Trophoblast cell (in vitro differentiated cells and primary cell): ENCODE results near the gene SIK2.

Experiments
- DNase-seq, 2 donors: peaks; one replicate each; pipeline ENCODE4 v3.0.0-alpha.2; 2016
- H2AFZ ChIP-seq: 2 replicates; pipeline ENCODE4 v1.6.1; 2013; ENCODE audit warnings: low read length, moderate library complexity, mild to moderate bottlenecking; ENCODE audit not compliant: insufficient read depth, poor library complexity
- H2AK5ac ChIP-seq: 2 replicates; pipeline ENCODE4 v1.6.1; 2013; ENCODE audit warnings: mild to moderate bottlenecking, low read length
- H2BK120ac ChIP-seq: 2 replicates; pipeline ENCODE4 v1.6.1; 2013; ENCODE audit warnings: low read length, mild to moderate bottlenecking, moderate library complexity; ENCODE audit not compliant: insufficient read depth, poor library complexity
- H2BK12ac ChIP-seq: 2 replicates; pipeline ENCODE4 v1.6.1; 2013; ENCODE audit warnings: mild to moderate bottlenecking, low read length, moderate library complexity
- H2BK5ac ChIP-seq: 2 replicates; pipeline ENCODE4 v1.6.1; 2013; ENCODE audit warnings: low read length, low read depth, moderate library complexity, mild to moderate bottlenecking; ENCODE audit not compliant: poor library complexity
- H3K14ac ChIP-seq: 2 replicates; pipeline ENCODE4 v1.6.1; 2013; ENCODE audit warnings: mild to moderate bottlenecking, low read length
- H3K18ac ChIP-seq: 2 replicates; pipeline ENCODE4 v1.6.1; 2013; ENCODE audit warnings: mild to moderate bottlenecking, low read length
- H3K23ac ChIP-seq: 2 replicates; pipeline ENCODE4 v1.6.1; 2013; ENCODE audit warnings: low read length
- H3K27ac ChIP-seq: 2 replicates; pipeline ENCODE4 v1.5.1; 2013; ENCODE audit warnings: low read depth, mild to moderate bottlenecking, inconsistent platforms, low read length, moderate library complexity
- H3K27me3 ChIP-seq: 2 replicates; pipeline ENCODE4 v1.6.1; 2013; ENCODE audit warnings: inconsistent platforms, mild to moderate bottlenecking, low read length, moderate library complexity; ENCODE audit not compliant: insufficient read depth
- H3K36me3 ChIP-seq, 2 experiments: 1 replicate in 1 of 2; 2 replicates in 1 of 2; pipeline ENCODE4 v1.6.1; 2013; ENCODE audit warnings: low read length in 2 of 2, mild to moderate bottlenecking in 2 of 2, moderate library complexity in 1 of 2; ENCODE audit not compliant: insufficient read depth in 2 of 2, control insufficient read depth in 1 of 2
- H3K4ac ChIP-seq: 2 replicates; pipeline ENCODE4 v1.6.1; 2013; ENCODE audit warnings: low read depth, mild to moderate bottlenecking, low read length, moderate library complexity
- H3K4me1 ChIP-seq, 2 experiments: 1 replicate in 1 of 2; 2 replicates in 1 of 2; pipeline ENCODE4 v1.6.1; 2013; ENCODE audit warnings: low read length in 2 of 2, mild to moderate bottlenecking in 2 of 2, moderate library complexity in 1 of 2; ENCODE audit not compliant: insufficient read depth in 2 of 2, control insufficient read depth in 1 of 2
- H3K4me2 ChIP-seq: 2 replicates; pipeline ENCODE4 v1.6.1; 2013; ENCODE audit warnings: inconsistent platforms, mild to moderate bottlenecking, low read length, moderate library complexity
- H3K4me3 ChIP-seq: 2 replicates; pipeline ENCODE4 v1.5.1; 2013; ENCODE audit warnings: mild to moderate bottlenecking, low read depth, low read length, inconsistent platforms
- H3K79me1 ChIP-seq: one replicate; pipeline ENCODE4 v1.6.1; 2013; ENCODE audit warnings: low read length
- H3K79me2 ChIP-seq: 2 replicates; pipeline ENCODE4 v1.6.1; 2013; ENCODE audit warnings: low read length, mild to moderate bottlenecking; ENCODE audit not compliant: control insufficient read depth, insufficient read depth, poor library complexity
- H3K9ac ChIP-seq: 2 replicates; pipeline ENCODE4 v1.6.1; 2013; ENCODE audit warnings: mild to moderate bottlenecking, low read length
- H3K9me3 ChIP-seq: 2 replicates; pipeline ENCODE4 v1.6.1; 2013; ENCODE audit warnings: low read depth, mild to moderate bottlenecking, control low read depth, inconsistent platforms, low read length; ENCODE audit not compliant: insufficient read depth
- H4K12ac ChIP-seq: 2 replicates; pipeline ENCODE4 v1.6.1; 2013; ENCODE audit warnings: low read depth, mild to moderate bottlenecking, low read length, moderate library complexity
- H4K8ac ChIP-seq: 2 replicates; pipeline ENCODE4 v1.6.1; 2013; ENCODE audit warnings: low read depth, mild to moderate bottlenecking, low read length, moderate library complexity
- H4K91ac ChIP-seq: one replicate; pipeline ENCODE4 v1.6.1; 2013; ENCODE audit warnings: low read depth, mild to moderate bottlenecking, low read length, moderate library complexity
- WGBS: extraction: QIAGEN DNeasy Blood & Tissue Kit; methylation state at CpG from one replicate; pipeline ENCODE4 v1.1.7; 2013; ENCODE audit warnings: missing lambda C conversion rate; ENCODE audit not compliant: insufficient read length, insufficient coverage; ENCODE audit errors: extremely low coverage; 5-methylcytosine and 5-hydroxymethylcytosine counted together

Gene SIK2

DNA sequence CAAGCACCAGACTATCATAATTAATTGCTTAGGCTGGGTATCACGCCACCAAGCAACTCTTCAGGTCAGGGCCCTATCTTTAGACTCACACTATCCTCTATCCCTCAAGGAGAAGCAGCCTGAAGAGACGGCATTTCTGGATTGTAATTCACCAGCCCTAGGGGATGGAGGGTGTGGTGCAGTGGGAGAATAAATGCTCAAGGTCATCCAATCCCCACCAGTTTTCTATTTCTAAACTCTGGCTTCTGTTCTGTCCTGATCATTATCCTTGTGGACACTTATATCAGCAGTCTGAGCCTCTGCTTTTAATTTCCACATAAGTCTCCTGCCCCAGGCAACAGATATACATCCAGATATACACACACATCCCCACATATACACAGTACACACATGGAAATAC, 13.1 kb upstream of the SIK2 start:
- no peaks in the 10 kb centered on the region for H3K4me1 ChIP-seq
- no peaks in the 10 kb centered on the region for H3K79me1 ChIP-seq
- no peak overlapping the region for H2BK5ac ChIP-seq
- H4K91ac ChIP-seq = no peak overlapping the region
- no peaks in the 10 kb centered on the region for H3K9me3 ChIP-seq
- no peak overlapping the region for H2AK5ac ChIP-seq
- no peak overlapping the region for H2BK12ac ChIP-seq
- no peak overlapping the region for H2AFZ ChIP-seq
- H3K9ac ChIP-seq = no peak overlapping the region
- no peak overlapping the region for H3K4me2 ChIP-seq
- H3K27ac ChIP-seq = no peak overlapping the region
- no peak overlapping the region for H3K18ac ChIP-seq
- no CpG with 5 or more reads among the region's 2 CpGs for WGBS
- no peak overlapping the region for H4K12ac ChIP-seq
- no peaks in the 10 kb centered on the region for H3K27me3 ChIP-seq
- no peak overlapping the region for H3K4ac ChIP-seq
- DNase-seq = peak in 1 of 2 donors; percentile 54
- no peak overlapping the region for H3K4me3 ChIP-seq
- no peaks in the 10 kb centered on the region for H3K79me2 ChIP-seq
- no peak overlapping the region for H4K8ac ChIP-seq
- H3K36me3 ChIP-seq = no peaks in the 10 kb centered on the region
- H3K14ac ChIP-seq = no peak overlapping the region
- H3K23ac ChIP-seq = no peak overlapping the region
- no peak overlapping the region for H2BK120ac ChIP-seq

GRCh38 chr11:111589886-111590499, 12.3 kb upstream of the SIK2 start:
- no peak overlapping the region for H2BK5ac ChIP-seq
- no peak overlapping the region for H3K4me2 ChIP-seq
- H4K8ac ChIP-seq = no peak overlapping the region
- H3K4me3 ChIP-seq = no peak overlapping the region
- no peak overlapping the region for H2BK120ac ChIP-seq
- no peak for DNase-seq
- H4K12ac ChIP-seq = no peak overlapping the region
- no peaks in the 10 kb centered on the region for H3K36me3 ChIP-seq
- no peak overlapping the region for H4K91ac ChIP-seq
- H2AFZ ChIP-seq = no peak overlapping the region
- H2AK5ac ChIP-seq = no peak overlapping the region
- no peak overlapping the region for H3K4ac ChIP-seq
- no peaks in the 10 kb centered on the region for H3K79me1 ChIP-seq
- no peak overlapping the region for H3K23ac ChIP-seq
- H3K9ac ChIP-seq = no peak overlapping the region
- H3K14ac ChIP-seq = no peak overlapping the region
- no peaks in the 10 kb centered on the region for H3K27me3 ChIP-seq
- no peaks in the 10 kb centered on the region for H3K79me2 ChIP-seq
- H3K4me1 ChIP-seq = no peaks in the 10 kb centered on the region
- no peak overlapping the region for H3K18ac ChIP-seq
- H3K27ac ChIP-seq = no peak overlapping the region
- no peak overlapping the region for H2BK12ac ChIP-seq
- WGBS = no CpG with 5 or more reads among the region's 5 CpGs
- no peaks in the 10 kb centered on the region for H3K9me3 ChIP-seq

DNA sequence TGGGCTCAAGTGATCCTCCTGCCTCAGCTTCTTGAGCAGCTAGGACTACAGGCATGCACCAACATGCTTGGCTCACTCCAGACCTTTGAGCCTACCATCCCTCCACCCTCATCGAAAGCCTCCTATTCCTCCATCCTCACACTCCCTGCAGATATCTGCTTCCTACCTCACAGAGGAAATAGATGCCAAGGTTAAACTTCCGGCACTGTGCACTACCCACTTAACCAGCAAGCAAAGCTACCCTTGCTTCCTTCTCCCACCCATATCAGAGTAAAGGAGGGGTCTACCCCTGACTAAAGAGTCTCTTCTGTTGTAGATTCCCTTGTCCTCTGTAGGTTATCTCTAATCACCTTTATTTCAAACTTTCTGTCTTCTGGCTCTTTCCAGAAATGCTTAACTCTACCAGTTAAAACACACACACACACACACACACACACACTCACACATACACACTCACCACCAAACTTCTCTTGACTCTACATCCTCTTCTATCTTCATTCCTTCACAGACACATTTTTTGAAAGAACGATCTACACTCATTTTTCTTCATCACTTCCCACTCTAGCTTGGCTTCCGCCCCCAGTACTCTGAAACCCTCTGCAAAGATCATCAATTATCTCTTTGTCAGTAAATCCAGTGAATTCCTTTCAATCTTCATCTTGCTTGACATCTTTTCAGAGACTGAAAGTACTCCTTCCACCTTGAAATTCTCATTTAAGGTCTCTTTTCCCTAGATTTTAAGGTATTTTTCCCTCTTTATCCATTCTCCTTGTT, 10.9 kb upstream of the SIK2 start:
- 100% methylated on average over 1 of the region's 4 CpGs for WGBS
- no peak overlapping the region for H4K12ac ChIP-seq

DNA sequence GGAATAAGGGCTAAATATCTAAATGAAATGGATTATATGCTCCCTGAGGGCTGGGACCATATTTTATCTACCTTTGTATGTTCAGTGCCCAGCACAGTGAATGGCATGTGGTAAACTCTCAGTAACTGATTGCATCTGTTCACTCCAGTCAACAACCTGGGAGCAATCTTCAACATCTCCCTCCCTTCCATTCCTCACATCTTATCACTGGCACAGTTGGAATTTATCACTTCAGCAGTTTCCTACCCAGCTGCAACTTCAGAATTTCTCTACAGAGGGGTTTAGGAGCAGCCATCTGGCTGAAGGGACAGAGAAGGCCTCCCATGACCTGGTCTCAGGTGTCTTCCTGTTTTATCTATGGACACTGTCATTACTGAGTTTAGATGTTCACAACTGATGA, 9.8 kb upstream of the SIK2 start:
- DNase-seq = peak; percentile 5 to 68
- Histone ChIP-seq H3K4me2 (no peak overlapping the region), H3K79me1 (no peaks in the 10 kb centered on the region), H3K18ac (no peak overlapping the region), H4K91ac (no peak overlapping the region), H3K4me1 (no peaks in the 10 kb centered on the region), H2AFZ (no peak overlapping the region), H3K27ac (no peak overlapping the region), H2BK12ac (no peak overlapping the region), H4K8ac (no peak overlapping the region), H3K9ac (no peak overlapping the region), H2BK120ac (no peak overlapping the region), H4K12ac (no peak overlapping the region), H3K9me3 (no peaks in the 10 kb centered on the region), H3K4ac (no peak overlapping the region), H3K79me2 (no peaks in the 10 kb centered on the region), H3K23ac (no peak overlapping the region), H3K36me3 (no peaks in the 10 kb centered on the region), H3K4me3 (no peak overlapping the region), H3K27me3 (no peaks in the 10 kb centered on the region), H2BK5ac (no peak overlapping the region), H3K14ac (no peak overlapping the region), H2AK5ac (no peak overlapping the region)

More for the DNA sequence above, 10.9 kb upstream of the SIK2 start:
- H3K4me3 ChIP-seq = no peak overlapping the region
- H2BK120ac ChIP-seq = no peak overlapping the region
- no peaks in the 10 kb centered on the region for H3K27me3 ChIP-seq
- H4K91ac ChIP-seq = no peak overlapping the region
- no peaks in the 10 kb centered on the region for H3K9me3 ChIP-seq
- no peak overlapping the region for H2AK5ac ChIP-seq
- H3K36me3 ChIP-seq = no peaks in the 10 kb centered on the region
- H3K79me1 ChIP-seq = no peaks in the 10 kb centered on the region
- no peak overlapping the region for H3K23ac ChIP-seq
- no peak for DNase-seq
- H3K4me2 ChIP-seq = no peak overlapping the region
- no peaks in the 10 kb centered on the region for H3K79me2 ChIP-seq
- H3K9ac ChIP-seq = no peak overlapping the region
- no peak overlapping the region for H3K4ac ChIP-seq
- H3K27ac ChIP-seq = no peak overlapping the region
- no peak overlapping the region for H4K8ac ChIP-seq
- no peak overlapping the region for H2BK5ac ChIP-seq
- no peak overlapping the region for H3K14ac ChIP-seq
- H3K18ac ChIP-seq = no peak overlapping the region
- no peak overlapping the region for H2AFZ ChIP-seq
- H2BK12ac ChIP-seq = no peak overlapping the region
- no peaks in the 10 kb centered on the region for H3K4me1 ChIP-seq
